IPS DF 19.7 (cell line): ENCODE results near the gene RAB37.

ENCODE experiments used
- DNase-seq: peaks from one replicate; pipeline ENCODE4 v3.0.0-alpha.2; 2013; ENCODE audit warnings: low read depth, low spot score

Gene RAB37

GRCh38 chr17:74736513-74737298 lies at the start of gene RAB37:
RAB37 (plus strand) TSS chr17:74737256; CDS start chr17:74737273, 17 bp downstream.
- no peak for DNase-seq

GRCh38 chr17:74687886-74688285 lies 49.2 kb upstream of the RAB37 start:
- no peak for DNase-seq

DNA sequence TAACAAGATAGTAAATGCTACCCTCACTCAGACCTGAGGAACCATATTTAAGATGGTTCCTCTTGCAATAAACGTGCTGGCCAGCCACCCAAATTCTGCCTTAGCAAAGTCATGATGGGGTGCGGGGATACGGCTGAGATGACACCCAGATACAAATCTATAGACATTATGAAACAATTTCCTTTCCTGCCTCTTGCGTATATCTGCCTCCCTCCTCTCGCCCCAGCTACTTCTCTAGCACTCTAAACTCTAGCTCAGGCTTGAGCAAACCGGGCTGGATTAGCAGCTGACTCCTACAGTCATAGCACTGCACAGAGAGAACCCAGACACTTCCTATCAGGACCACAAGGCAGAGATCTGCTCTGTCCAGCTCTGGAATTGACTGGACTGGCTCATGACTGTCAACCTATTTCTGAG lies 46.6 kb upstream of the RAB37 start:
- DNase-seq = no peak

DNA sequence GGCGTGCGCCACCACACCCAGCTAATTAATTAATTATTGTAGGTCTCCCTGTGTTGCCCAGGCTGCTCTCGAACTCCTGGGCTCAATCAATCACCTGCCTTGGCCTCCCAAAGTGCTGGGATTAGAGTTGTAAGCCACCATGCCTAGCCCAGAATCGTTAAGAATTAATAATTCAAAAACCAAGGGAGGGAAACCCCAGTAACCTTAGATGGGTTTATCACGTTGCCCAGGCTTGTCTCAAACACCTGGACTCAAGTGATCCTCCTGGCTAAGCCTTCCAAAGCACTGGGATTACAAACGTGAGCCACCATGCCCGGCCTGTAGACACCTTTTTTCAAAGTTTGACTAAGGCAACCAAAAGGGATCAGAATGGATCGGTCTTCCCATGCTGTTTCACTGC lies 45.9 kb upstream of the RAB37 start:
- no peak for DNase-seq

GRCh38 chr17:74694081-74694480 lies 43.0 kb upstream of the RAB37 start:
- DNase-seq = no peak

DNA sequence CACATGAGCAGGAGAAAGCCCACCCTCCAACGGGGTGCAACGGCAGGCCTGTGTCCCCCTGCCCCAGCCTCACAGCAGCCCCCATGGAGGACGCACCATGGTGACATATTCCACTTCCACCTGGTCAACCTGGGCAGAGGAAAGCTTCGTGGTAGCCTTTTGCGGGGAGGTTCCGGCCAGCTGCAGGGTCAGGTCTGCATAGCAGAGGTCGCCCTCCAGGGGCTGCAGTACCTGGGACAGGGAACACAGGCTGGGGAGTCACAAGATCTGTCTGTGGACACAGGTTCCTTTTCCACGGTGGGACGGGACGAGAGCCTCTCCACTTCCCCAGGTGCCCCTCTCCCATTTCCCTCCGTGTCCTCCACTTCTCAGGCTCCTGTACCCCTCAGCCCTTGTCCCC lies 41.4 kb upstream of the RAB37 start:
- DNase-seq = no peak

- no peak for DNase-seq
Measured at GRCh38 chr17:74697515-74697914, 39.5 kb upstream of the RAB37 start.

GRCh38 chr17:74698069-74698468 lies 39.0 kb upstream of the RAB37 start:
- DNase-seq = no peak

DNA sequence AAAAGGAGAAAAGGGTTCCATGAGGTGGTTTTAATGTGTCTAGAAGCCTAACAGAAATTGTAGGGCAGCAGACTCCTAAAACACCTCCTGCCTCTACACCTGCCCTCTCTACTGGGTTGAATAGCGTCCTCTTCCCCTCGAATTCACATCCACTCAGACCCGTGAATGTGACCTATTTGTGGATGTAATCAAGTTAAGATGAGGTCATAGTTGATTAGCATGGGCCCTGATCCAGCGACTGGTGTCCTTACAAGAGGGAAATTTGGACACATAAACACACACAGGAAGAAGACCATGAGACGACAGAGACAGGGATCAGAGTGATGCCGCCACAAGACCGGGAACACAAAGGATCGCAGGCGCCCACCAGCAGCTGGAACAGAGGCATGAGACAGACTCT lies 37.8 kb upstream of the RAB37 start:
- DNase-seq = no peak

- no peak for DNase-seq
Measured at GRCh38 chr17:74702116-74702871, 34.8 kb upstream of the RAB37 start.

- no peak for DNase-seq
Measured at GRCh38 chr17:74703311-74703710, 33.7 kb upstream of the RAB37 start.

DNA sequence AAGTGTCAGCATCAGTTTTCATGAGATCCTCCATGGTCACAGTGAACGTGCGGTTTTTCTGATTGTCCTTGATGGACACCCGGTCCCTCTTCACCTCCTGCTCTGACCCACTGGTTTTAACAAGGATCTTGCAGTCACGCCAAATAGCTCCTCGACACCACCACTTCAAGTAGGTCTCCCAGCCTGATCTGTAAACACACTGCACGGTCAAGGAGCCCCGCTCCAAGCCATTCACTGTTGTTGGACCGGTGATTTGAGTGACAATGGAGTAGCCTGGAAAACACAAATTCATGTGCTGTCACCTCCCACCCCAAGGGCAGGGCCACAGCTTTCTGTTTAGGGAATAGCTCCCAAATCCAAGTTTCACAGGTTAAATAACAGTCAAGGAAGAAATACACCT lies 32.5 kb upstream of the RAB37 start:
- no peak for DNase-seq

DNA sequence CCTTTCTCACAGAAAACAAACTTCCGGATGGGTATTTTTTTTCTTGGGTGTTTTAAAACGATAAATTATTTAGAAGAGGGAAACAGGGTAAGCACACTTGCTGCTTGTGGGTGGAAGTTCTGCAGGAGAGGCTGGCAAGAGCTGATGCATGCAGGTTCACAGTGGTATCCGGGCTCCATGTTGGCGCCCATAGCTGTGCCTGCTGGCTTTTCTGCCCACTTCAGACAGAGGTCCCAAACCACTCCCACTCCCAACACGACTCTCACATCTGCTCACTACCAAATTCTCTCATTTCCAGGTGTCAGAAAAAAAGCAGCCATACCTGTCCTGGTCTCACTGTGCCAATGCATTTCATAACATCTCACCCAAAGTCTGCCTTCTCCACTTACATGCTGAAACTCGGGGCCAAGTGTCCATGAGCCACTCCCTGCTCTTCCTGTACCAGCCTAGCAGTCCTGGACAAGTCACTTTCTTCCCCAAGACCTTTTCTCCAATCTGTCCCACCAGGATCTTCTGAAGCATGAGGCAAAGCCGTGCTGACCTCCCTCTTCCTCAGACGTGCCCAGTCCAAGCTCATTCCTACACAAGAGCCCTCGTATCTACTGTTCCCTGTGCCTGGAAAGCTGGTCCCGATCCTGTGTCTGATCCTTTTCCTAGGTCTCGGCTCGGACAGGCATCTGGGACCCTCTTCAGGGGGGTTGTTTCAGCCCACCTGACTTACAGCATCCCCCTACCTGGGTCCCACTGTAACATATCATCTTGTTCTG lies 25.8 kb upstream of the RAB37 start:
- no peak for DNase-seq

DNA sequence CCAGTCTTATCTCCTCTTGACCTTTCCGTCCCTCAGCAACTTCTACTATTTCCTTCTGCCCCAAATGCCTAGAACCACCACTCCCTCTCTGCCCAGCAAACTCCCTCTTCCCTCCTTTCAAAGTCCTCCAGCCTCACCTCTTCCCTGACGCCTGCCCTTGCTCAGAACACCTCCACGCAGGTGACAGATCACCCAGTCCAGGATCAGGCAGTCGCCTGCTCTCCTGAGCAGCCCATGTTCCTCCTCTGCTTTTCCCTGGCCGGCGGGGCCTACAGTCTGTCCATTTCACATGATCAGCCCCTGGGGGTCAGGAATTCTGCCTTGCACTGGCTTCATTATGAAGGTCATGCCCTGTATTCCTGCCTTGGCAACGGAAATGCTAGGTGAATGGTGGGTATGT lies 24.8 kb upstream of the RAB37 start:
- no peak for DNase-seq

DNA sequence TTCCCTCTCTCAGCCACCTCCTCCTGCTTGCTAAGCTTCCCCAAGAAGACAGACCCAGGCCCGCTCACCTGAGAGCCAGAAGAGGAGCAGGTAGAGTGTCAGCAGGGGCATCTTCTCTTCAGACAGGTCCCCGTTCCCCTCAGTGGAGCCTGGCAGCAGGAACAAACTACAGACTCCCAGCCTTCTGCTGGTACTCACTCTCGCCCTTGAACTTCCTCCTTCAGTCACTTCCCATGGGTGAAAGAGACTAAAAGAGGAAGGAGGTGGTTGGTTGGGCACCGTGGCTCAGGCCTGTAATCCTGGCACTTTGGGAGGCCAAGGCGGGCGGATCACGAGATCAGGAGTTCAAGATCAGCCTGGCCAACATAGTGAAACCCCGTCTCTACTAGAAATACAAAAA lies 24.3 kb upstream of the RAB37 start, which contains the start of gene CD300LF:
TSS of gene CD300LF (minus strand) at position 168 of the 400 bp plus-strand sequence. CDS start at position 111, 57 bp downstream.
- DNase-seq = no peak

- no peak for DNase-seq
Measured at GRCh38 chr17:74713171-74713755, 23.8 kb upstream of the RAB37 start.

GRCh38 chr17:74715144-74715543 lies 21.9 kb upstream of the RAB37 start:
- DNase-seq = no peak

- DNase-seq = no peak
Measured at GRCh38 chr17:74720506-74720905, 16.6 kb upstream of the RAB37 start.

DNA sequence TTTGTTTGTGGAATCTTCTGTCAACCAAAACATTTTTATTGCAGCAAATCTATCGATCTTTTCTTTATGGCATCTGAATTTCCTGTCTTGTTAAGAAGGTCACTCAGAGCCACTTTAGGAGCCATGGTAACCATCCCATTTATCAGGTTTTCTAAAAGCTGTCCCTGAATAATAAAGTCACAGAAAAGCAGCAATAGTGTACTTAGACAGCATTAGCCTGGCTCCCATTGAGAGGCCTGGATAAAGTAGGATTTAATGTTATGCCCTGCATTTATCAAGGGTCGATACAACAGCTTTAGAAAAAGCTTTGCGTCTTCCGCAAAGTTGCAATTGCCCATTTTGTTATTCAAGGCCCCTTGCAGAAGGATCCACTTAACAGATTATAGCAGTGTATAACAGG lies 14.3 kb upstream of the RAB37 start:
- no peak for DNase-seq

GRCh38 chr17:74723891-74724290 lies 13.2 kb upstream of the RAB37 start:
- DNase-seq = no peak

- no peak for DNase-seq
Measured at GRCh38 chr17:74725111-74725510, 11.9 kb upstream of the RAB37 start.
